Stimulated activated CD4-positive, alpha-beta T cell treated with anti-CD3 and anti-CD28 coated beads, Interleukin-15, amount 100 ng/mL, for 1 hour (primary cell): Measurements from ENCODE around the gene NSMCE1.

Source experiments
- DNase-seq, 2 donors: peaks; one replicate each; pipeline ENCODE4 v3.0.0-alpha.2; 2020; ENCODE audit warnings: low read depth in 1 of 2, low spot score in 1 of 2

The NSMCE1 gene, protein sequence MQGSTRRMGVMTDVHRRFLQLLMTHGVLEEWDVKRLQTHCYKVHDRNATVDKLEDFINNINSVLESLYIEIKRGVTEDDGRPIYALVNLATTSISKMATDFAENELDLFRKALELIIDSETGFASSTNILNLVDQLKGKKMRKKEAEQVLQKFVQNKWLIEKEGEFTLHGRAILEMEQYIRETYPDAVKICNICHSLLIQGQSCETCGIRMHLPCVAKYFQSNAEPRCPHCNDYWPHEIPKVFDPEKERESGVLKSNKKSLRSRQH

GRCh38 chr16:27268376-27269299 is at the start of gene NSMCE1:
TSS of gene NSMCE1 (minus strand) at chr16:27268772. CDS start at chr16:27257570, 11,202 bp downstream.
- peak; percentile 90 to 97 for DNase-seq

DNA sequence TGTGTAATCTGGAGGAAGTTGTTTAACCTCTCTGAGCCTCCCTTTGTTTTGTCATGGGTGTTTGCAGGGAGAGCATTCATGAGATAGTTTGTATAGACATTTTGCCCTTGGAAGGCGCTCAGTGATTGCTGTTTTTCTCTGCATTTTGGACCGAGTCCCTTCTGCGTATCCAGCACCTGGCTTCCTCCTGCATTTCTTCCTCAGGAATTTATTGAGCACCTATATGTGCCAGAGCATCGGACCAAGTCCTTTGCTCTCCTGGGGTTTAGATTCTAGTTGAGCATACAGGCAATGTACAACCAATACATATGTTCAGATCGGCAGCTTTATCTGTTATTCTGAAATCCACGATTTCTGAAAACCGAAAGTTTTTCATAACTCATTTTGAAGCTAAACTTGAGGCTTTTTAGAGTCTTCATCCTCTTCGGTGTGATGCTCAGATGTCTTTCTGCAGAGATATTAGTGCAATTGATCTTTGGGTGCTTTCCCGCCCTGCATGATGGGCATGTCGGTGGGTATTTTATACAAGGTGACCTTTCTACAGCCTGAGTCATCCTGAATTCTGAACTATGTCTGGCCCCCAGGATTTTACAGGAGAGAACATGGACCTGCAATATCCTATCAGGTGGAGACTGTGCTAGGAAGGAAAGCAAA is 49.3 kb upstream of the NSMCE1 start:
- no peak for DNase-seq

- DNase-seq = no peak
Measured at GRCh38 chr16:27317320-27317719, 48.7 kb upstream of the NSMCE1 start.

DNA sequence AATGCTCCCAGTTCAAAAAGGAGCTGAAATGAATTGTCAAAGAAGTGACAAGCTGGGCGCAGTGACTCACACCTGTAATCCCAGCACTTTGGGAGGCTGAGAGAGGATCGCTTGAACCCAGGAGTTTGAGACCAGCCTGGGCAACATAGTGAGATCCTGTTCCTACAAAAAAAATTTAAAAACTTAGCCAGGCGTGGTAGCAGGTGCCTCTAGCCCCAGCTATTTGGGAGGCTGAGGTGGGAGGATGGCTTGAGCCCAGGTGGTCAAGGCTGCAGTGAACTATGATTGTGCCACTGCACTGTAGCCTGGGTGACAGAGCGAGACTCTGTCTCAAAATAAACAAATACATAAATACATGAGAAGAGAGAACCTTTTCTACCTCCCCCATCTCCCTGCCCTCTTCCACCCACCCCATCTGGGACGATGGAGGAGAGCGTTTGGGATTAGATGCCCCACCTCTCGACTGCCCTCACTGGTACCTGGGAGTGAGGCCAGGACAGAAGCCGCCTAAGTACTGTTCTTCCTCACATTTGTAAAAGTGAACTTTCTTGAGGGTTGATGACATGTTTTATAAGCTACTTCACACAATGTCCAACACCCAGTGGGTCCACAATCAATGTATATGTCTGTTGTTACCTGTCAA is 47.6 kb upstream of the NSMCE1 start:
- DNase-seq = no peak

DNA sequence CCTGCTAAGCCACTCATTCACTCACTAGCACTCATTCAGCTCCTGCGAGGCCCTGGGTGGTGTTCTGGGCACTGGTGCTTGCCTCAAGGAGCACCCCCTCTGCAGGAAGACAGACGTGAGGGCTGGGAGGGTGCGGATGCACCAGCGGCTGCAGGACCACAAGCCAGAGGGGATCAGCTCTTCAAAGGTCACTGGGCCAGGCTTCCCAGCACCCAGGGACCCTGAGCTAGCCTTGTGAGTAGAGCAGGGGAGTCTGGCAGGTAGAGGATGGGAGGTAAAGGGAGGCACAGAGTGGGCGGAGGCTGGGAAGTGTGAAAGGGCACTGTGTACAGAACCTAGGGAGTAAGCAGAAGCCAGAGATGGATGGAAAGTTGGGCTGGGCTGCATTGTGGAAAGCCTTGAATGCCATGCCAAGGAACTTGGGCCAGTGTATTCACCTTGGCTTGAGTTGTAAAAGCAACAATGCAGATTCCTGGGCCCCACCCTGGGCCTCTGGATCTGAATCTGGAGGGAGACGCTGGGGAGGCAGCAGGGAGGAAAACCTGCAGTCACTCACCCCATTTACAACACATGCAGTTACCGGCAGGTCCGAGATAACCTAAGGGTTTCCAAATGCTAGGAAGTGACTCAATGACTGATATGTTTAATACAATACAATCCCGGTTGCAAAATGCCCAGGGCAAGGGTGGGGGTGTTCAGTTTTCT is 46.9 kb upstream of the NSMCE1 start:
- peak; percentile 28 to 31 for DNase-seq

GRCh38 chr16:27314986-27315332 is 46.4 kb upstream of the NSMCE1 start:
- no peak for DNase-seq

- DNase-seq = peak in 1 of 2 donors; percentile 22
Measured at GRCh38 chr16:27314161-27314723, 45.7 kb upstream of the NSMCE1 start.

GRCh38 chr16:27313422-27314160 is 45.0 kb upstream of the NSMCE1 start, which contains the start of gene IL4R:
TSS of gene IL4R (plus strand) at chr16:27313974. CDS start at chr16:27340204, 26,230 bp downstream.
- DNase-seq = peak; percentile 43 to 53

DNA sequence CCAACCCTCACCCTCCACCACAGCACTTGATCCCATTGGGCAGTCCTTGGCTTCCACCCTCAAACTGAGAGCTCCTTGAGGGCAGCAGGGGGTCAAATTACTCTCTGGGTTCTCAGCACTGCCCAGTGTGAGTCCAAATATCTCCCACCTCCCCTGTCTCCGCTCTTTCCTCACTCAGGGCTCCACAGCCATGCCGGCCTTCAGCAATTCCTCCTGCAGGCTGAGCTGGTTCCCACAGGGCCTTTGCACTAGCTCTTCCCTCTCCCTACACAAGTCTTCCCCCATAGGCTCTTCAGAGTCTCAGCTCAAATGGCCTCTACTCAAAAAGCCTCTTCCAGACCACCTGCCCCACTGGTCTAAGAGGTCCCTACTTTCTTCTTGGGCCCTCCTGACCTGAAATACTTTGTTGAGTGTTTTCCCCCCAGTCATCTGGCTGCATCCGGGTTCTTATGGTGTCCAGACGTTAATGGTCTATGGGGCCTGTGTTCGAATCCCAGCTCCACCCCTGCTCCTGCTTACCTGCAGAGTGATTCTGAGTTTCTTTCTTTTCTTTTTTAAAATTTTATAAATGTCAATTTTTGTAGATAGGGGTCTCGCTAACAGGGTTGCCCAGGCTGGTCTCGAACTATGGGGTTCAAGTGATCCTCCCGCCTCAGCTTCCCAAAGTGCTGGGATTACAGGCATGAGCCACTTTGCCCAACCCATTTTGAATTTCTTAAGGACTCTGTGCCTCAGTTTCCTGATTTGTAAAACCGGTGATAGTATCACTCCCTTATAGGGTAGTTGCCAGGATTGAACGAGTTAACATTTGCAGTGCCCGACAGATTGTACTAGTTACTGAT is 44.2 kb upstream of the NSMCE1 start:
- DNase-seq = no peak

GRCh38 chr16:27311897-27312303 is 43.3 kb upstream of the NSMCE1 start:
- no peak for DNase-seq

GRCh38 chr16:27311448-27311830 is 42.9 kb upstream of the NSMCE1 start:
- DNase-seq = no peak

- DNase-seq = no peak
Measured at GRCh38 chr16:27310576-27311447, 42.2 kb upstream of the NSMCE1 start.

DNA sequence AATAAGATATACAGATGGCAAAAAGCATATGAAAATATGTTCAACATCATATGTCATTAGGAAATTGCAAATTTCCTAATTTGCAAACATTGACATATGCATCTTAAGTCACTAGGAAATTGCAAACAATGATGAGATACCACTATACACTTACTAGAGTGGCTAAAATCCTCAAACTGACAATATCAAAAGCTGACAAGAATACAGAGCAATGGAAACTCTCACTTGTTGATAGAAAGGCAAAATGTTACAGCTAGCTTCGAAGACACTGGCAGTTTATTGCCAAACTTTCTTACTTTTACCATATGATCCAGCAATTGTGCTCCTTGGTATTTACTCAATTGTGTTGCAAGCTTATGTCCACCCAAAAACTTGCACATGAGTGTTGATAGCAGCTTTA is 40.2 kb upstream of the NSMCE1 start:
- no peak for DNase-seq

DNA sequence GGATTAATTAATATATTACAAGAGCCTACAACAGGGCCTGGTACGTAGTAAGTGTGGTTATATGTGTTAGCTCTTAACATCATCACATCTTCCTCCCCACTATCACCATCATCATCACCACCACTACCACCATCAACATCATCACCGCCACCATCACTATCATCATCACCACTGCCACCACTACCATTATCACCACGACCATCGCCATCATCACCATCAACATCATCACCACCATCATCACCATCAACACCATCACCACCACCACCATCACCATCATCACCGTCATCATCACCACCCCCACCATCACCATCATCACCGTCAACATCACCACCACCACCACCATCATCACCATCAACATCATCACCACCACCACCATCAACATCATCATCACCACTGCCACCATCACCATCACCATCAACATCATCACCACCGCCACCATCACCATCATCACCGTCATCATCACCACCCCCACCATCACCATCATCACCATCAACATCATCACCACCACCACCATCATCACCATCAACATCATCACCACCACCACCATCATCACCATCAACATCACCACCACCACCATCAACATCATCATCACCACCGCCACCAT is 37.4 kb upstream of the NSMCE1 start:
- no peak for DNase-seq

- DNase-seq = no peak
Measured at GRCh38 chr16:27304881-27305745, 36.5 kb upstream of the NSMCE1 start.

DNA sequence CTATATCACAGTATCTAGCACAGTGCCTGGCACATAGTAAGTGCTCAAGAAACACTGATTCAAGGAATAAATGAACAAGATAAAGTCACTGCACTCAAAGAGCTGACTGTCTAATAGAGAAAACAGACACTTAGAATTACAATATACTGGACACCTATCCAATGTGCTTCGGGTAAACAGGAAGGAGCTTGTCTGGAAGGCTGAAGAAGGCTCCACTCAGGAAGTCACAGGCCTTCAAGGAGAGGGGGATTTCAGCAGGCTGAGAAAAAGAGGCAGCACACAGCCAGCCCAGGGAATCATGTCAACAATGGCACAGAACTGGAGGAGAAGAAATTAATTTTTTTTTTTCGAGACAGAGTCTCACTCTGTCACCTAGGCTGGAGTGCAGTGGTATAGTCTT is 35.5 kb upstream of the NSMCE1 start:
- no peak for DNase-seq
